ENCODE data around the gene CRACDL. TPM values are rescaled to one million over a fixed set of nuclear protein-coding genes. Genes with fewer than 3 reads are reported as not detected.

The CRACDL gene
- total and polyA plus RNA-seq, 2 of the 13 experiments (the other 11 are each of a cell fraction or from before 2014, with no cell fraction given) = 0.15 to 0.26 TPM

- peak overlapping the region; percentile 94 for H3K27ac ChIP-seq (ENCODE audit: extremely low read length, insufficient read depth, low read length)
- H3K4me2 ChIP-seq (ENCODE audit: low read depth, low read length) = peak overlapping the region; percentile 87
- H3K9ac ChIP-seq (ENCODE audit: insufficient read depth, low read depth, low read length) = peak overlapping the region; percentile 66
- TSS peak; percentile 98 for BruUV-seq (replicated peaks)
- peaks cover 80% of the 10 kb centered on the region for H3K4me1 ChIP-seq (ENCODE audit: insufficient read depth, low read length)
- in situ Hi-C loops (cut with HindIII; ENCODE audit: extremely low pct_ligation_motif_present, low pct_unique_long_range_greater_than_20kb) (no loop called here), intact Hi-C loops (cut with micrococcal nuclease; ENCODE audit: unreplicated experiment) (loop anchor here (1.0 to 2.0 kb wide), 4 partner anchors 27 to 94 kb away; no protein-coding TSS in a partner anchor)
- H3K36me3 ChIP-seq (replicated peaks in 1 of 2; ENCODE audit: control insufficient read depth in 1 of 2, insufficient read depth in 2 of 2, low read length in 2 of 2) = no peaks in the 10 kb centered on the region
- H2AFZ ChIP-seq (ENCODE audit: low read length) = no peak overlapping the region
- WGBS (ENCODE audit: low lambda C conversion rate) = 14% methylated on average over 13 of the region's 14 CpGs
- CTCF ChIA-PET (ENCODE audit: low intra/inter-chr PET ratio, low total read pairs) = no interaction called here
- DNase-seq (ENCODE audit: low spot score) (peak; percentile 100), ATAC-seq (peak; percentile 89), FAIRE-seq (peak; percentile 99)
- H3K79me2 ChIP-seq (ENCODE audit: insufficient read depth, low read length) = no peaks in the 10 kb centered on the region
- H3K9me3 ChIP-seq (ENCODE audit: low read length) = no peaks in the 10 kb centered on the region
- no peaks in the 10 kb centered on the region for H4K20me1 ChIP-seq (ENCODE audit: insufficient read depth, low read length)
- H3K4me3 ChIP-seq (replicated peaks in 1 of 3; ENCODE audit: insufficient read depth in 1 of 3, low read depth in 2 of 3, low read length in 3 of 3) = peak overlapping the region; percentile 4 to 53 (median 28); a peak in 4 of 6 replicates
- no peaks in the 10 kb centered on the region for H3K27me3 ChIP-seq (ENCODE audit: control insufficient read depth in 1 of 2, insufficient read depth in 2 of 2, low read length in 2 of 2)
- POLR2A ChIA-PET = interaction anchor here (0.9 to 5.0 kb wide), 30 partner anchors 9 to 540 kb away, joined by 3 to 87 read pairs (median 6); partner anchors contain the start of genes EIF5B, LIPT1, MGAT4A and TSGA10
- TF ChIP-seq MED13 (CRISPR knock-in tag; IDR thresholded peaks at IDR 0.05) = peak; percentile 94; the same call in 1 of the 2 replicates
- no peak for TF ChIP-seq KLF13 (CRISPR knock-in tag; IDR thresholded peaks at IDR 0.05)
- TF ChIP-seq PPARG (CRISPR knock-in tag; conservative IDR thresholded peaks at IDR 0.05) = peak; percentile 83
- TF ChIP-seq ZNF605 (CRISPR knock-in tag; IDR thresholded peaks at IDR 0.05) = peak; percentile 59
- TF ChIP-seq, protein P1, sequence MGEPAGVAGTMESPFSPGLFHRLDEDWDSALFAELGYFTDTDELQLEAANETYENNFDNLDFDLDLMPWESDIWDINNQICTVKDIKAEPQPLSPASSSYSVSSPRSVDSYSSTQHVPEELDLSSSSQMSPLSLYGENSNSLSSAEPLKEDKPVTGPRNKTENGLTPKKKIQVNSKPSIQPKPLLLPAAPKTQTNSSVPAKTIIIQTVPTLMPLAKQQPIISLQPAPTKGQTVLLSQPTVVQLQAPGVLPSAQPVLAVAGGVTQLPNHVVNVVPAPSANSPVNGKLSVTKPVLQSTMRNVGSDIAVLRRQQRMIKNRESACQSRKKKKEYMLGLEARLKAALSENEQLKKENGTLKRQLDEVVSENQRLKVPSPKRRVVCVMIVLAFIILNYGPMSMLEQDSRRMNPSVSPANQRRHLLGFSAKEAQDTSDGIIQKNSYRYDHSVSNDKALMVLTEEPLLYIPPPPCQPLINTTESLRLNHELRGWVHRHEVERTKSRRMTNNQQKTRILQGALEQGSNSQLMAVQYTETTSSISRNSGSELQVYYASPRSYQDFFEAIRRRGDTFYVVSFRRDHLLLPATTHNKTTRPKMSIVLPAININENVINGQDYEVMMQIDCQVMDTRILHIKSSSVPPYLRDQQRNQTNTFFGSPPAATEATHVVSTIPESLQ (CRISPR knock-in tag; conservative IDR thresholded peaks at IDR 0.05) = no peak
- peak; percentile 94 for TF ChIP-seq CREM (IDR thresholded peaks at IDR 0.05)
- TF ChIP-seq CREM (CRISPR knock-in tag; IDR thresholded peaks at IDR 0.05) = no peak
- TF ChIP-seq ZSCAN21 (CRISPR knock-in tag; IDR thresholded peaks at IDR 0.05; ENCODE audit: borderline replicate concordance) = peak; percentile 72
- 0 out of 2 replicates have a peak, but pooled peaks have one; percentile 52 for TF ChIP-seq ZBTB10 (CRISPR knock-in tag; IDR thresholded peaks at IDR 0.05; ENCODE audit: borderline replicate concordance)
- TF ChIP-seq ELF1 (CRISPR knock-in tag; IDR thresholded peaks at IDR 0.05) = peak; percentile 86
- TF ChIP-seq, protein P2, sequence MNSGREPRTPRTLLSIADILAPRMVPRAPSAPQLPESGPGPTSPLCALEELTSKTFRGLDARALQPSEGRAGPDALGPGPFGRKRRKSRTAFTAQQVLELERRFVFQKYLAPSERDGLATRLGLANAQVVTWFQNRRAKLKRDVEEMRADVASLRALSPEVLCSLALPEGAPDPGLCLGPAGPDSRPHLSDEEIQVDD (CRISPR knock-in tag; IDR thresholded peaks at IDR 0.05; ENCODE audit: borderline replicate concordance) = peak; percentile 43; the same call in 1 of the 2 replicates
- peak; percentile 88 for TF ChIP-seq SAP130 (CRISPR knock-in tag; IDR thresholded peaks at IDR 0.05; ENCODE audit: low read depth)
- TF ChIP-seq, protein P3, sequence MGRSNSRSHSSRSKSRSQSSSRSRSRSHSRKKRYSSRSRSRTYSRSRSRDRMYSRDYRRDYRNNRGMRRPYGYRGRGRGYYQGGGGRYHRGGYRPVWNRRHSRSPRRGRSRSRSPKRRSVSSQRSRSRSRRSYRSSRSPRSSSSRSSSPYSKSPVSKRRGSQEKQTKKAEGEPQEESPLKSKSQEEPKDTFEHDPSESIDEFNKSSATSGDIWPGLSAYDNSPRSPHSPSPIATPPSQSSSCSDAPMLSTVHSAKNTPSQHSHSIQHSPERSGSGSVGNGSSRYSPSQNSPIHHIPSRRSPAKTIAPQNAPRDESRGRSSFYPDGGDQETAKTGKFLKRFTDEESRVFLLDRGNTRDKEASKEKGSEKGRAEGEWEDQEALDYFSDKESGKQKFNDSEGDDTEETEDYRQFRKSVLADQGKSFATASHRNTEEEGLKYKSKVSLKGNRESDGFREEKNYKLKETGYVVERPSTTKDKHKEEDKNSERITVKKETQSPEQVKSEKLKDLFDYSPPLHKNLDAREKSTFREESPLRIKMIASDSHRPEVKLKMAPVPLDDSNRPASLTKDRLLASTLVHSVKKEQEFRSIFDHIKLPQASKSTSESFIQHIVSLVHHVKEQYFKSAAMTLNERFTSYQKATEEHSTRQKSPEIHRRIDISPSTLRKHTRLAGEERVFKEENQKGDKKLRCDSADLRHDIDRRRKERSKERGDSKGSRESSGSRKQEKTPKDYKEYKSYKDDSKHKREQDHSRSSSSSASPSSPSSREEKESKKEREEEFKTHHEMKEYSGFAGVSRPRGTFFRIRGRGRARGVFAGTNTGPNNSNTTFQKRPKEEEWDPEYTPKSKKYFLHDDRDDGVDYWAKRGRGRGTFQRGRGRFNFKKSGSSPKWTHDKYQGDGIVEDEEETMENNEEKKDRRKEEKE (IDR thresholded peaks at IDR 0.05) = no peak
- peak; percentile 78 for TF ChIP-seq DR1 (CRISPR knock-in tag; IDR thresholded peaks at IDR 0.05)
- no peak for TF ChIP-seq NFE2 (CRISPR knock-in tag; IDR thresholded peaks at IDR 0.05)
- TF ChIP-seq CC2D1A (CRISPR knock-in tag; IDR thresholded peaks at IDR 0.05) = peak; percentile 88; the same call in 1 of the 2 replicates
- TF ChIP-seq ELF3 (CRISPR knock-in tag; IDR thresholded peaks at IDR 0.05) = peak; percentile 97
Measured at GRCh38 chr2:98795891-98796676, 139.9 kb downstream of the CRACDL start.
